ENCODE results near the gene AFAP1L1. TPM values are rescaled to one million over a fixed set of nuclear protein-coding genes. Genes with fewer than 3 reads are reported as not detected.

The AFAP1L1 gene
- total and polyA plus RNA-seq, 7 donors: 0.23 to 8.6 (median 5.6) TPM

DNA sequence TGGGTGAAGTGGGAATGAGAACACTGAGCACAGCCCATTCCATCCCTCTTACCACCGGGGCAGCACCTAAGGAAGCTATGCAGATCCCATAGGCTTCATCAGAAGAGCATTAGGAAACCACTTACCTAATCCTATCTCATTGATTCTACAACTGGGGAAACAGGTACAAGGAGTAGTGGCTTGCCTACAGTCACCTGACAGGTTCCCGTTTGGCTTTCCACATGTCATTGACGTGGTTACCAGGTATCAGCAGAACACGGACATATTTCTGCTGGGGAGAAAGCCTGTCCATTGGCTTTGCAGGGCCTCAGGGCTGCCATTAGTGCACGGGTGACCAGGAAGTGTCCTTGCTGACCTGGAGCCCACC, 11.3 kb downstream of the AFAP1L1 start:
- Histone ChIP-seq H3K27me3 (no peaks in the 10 kb centered on the region), H3K4me3 (no peak overlapping the region), H3K9me3 (no peaks in the 10 kb centered on the region), H3K27ac (no peak overlapping the region), H3K4me1 (peaks cover 0 to 3% (median 0%) of the 10 kb centered on the region in 4 donors), H3K36me3 (no peaks in the 10 kb centered on the region)
- no peak for DNase-seq
- TF ChIP-seq CTCF (IDR thresholded peaks at IDR 0.05) (no peak), POLR2A (IDR thresholded peaks at IDR 0.05) (no peak), EP300 (IDR thresholded peaks at IDR 0.05) (no peak), POLR2AphosphoS5 (IDR thresholded peaks at IDR 0.05) (no peak)
- intact Hi-C loops (cut with DNase I): no loop called here
- WGBS, 2 donors: 85 to 91% methylated on average over 5 of the region's 5 CpGs

GRCh38 chr5:149283626-149284480, 12.2 kb downstream of the AFAP1L1 start:
- no peak for DNase-seq
- no peaks in the 10 kb centered on the region for H3K36me3 ChIP-seq
- WGBS, 2 donors: 69 to 76% methylated on average over 11 of the region's 11 CpGs
- intact Hi-C loops (cut with DNase I): no loop called here
- TF ChIP-seq EP300 (IDR thresholded peaks at IDR 0.05) (no peak), POLR2AphosphoS5 (IDR thresholded peaks at IDR 0.05) (no peak), POLR2A (IDR thresholded peaks at IDR 0.05) (no peak), CTCF (IDR thresholded peaks at IDR 0.05) (no peak)
- peak overlapping the region in 1 of 4 donors; percentile 43 for H3K27ac ChIP-seq
- no peaks in the 10 kb centered on the region for H3K9me3 ChIP-seq
- no peaks in the 10 kb centered on the region for H3K27me3 ChIP-seq
- peaks cover 0 to 4% (median 1%) of the 10 kb centered on the region in 4 donors for H3K4me1 ChIP-seq
- H3K4me3 ChIP-seq: no peak overlapping the region

DNA sequence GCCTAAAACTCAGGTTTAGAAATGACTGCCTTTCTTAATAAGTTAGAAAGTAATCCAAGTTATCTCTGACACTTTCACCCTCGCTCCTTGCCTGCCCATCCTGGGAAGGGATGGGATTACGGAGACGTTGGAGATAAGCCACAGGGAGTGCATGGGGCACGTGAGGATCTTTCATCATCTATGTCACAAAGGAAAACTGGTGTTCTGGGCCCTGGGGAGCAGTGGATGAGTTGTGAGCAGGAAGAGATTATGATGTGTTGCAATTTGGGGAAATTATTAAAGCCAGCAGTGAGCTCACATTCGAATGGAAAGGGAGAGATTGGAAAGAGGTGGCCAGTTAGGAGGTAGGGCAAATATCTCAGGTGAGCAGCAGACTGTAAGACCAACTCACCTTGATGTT, 12.8 kb downstream of the AFAP1L1 start:
- no peaks in the 10 kb centered on the region for H3K36me3 ChIP-seq
- no peak overlapping the region for H3K4me3 ChIP-seq
- H3K27ac ChIP-seq: peak overlapping the region in 1 of 4 donors; percentile 44
- 66% methylated on average over 5 of the region's 5 CpGs for WGBS, 2 donors
- no peaks in the 10 kb centered on the region for H3K27me3 ChIP-seq
- intact Hi-C loops (cut with DNase I): no loop called here
- no peaks in the 10 kb centered on the region for H3K9me3 ChIP-seq
- peaks cover 0 to 10% (median 5%) of the 10 kb centered on the region in 4 donors for H3K4me1 ChIP-seq
- DNase-seq: peak; percentile 74
- no peak for TF ChIP-seq POLR2A (IDR thresholded peaks at IDR 0.05)
- peak in 1 of 4 donors; percentile 46 for TF ChIP-seq POLR2AphosphoS5 (IDR thresholded peaks at IDR 0.05)

DNA sequence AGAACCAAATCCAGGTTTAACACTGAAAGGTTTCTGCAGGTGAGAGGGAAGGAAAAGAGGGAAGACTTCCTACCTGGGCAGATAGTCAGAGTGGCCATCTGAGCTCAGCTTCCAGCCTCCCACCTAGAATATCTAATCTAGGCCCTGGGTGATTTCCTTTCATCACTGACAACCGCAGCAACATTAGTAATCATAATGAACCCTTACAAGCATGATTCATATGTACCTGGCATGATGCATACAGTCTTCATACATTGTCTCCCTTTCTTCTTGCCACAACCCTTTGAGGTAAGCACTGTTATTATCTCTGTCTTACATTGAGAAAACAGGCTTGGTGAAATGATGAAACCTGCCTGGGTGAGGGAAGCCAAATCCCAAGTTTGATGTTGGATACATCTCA, 13.5 kb downstream of the AFAP1L1 start:
- no peaks in the 10 kb centered on the region for H3K27me3 ChIP-seq
- H3K4me1 ChIP-seq: peaks cover 0 to 12% (median 5%) of the 10 kb centered on the region in 4 donors
- intact Hi-C loops (cut with DNase I): no loop called here
- H3K4me3 ChIP-seq: no peak overlapping the region
- WGBS, 2 donors: 88 to 90% methylated on average over 1 of the region's 1 CpG
- H3K36me3 ChIP-seq: no peaks in the 10 kb centered on the region
- H3K27ac ChIP-seq: peak overlapping the region in 1 of 4 donors; percentile 44
- TF ChIP-seq CTCF (IDR thresholded peaks at IDR 0.05) (no peak), POLR2AphosphoS5 (IDR thresholded peaks at IDR 0.05) (no peak), EP300 (IDR thresholded peaks at IDR 0.05) (no peak), POLR2A (IDR thresholded peaks at IDR 0.05) (no peak)
- DNase-seq: no peak
- no peaks in the 10 kb centered on the region for H3K9me3 ChIP-seq

GRCh38 chr5:149288436-149288835, 16.8 kb downstream of the AFAP1L1 start:
- Histone ChIP-seq H3K9me3 (no peaks in the 10 kb centered on the region), H3K4me3 (no peak overlapping the region), H3K4me1 (peaks cover 0 to 12% (median 5%) of the 10 kb centered on the region in 4 donors), H3K27ac (peak overlapping the region in 3 of 4 donors; percentile 24 to 68 (median 36)), H3K27me3 (no peaks in the 10 kb centered on the region), H3K36me3 (no peaks in the 10 kb centered on the region)
- intact Hi-C loops (cut with DNase I): no loop called here
- no peak for TF ChIP-seq POLR2A (IDR thresholded peaks at IDR 0.05)
- no peak for TF ChIP-seq EP300 (IDR thresholded peaks at IDR 0.05)
- TF ChIP-seq POLR2AphosphoS5 (IDR thresholded peaks at IDR 0.05): peak in 2 of 4 donors; percentile 21 to 24
- DNase-seq: no peak
- WGBS, 2 donors: 74 to 87% methylated on average over 8 of the region's 8 CpGs
